Activated CD4-positive, alpha-beta T cell treated with anti-CD3 and anti-CD28 coated beads for 24 hours (primary cell): ENCODE measurements around the gene CWH43.
"Not testable (repeated sequence)": the region's sequence is repeated elsewhere in the genome, so short reads cannot be mapped to it uniquely, and the experiment has no call there.

Experiments
- DNase-seq, 2 donors: peaks; one replicate each; pipeline ENCODE4 v3.0.0-alpha.2; 2020; ENCODE audit warnings: low read depth in 2 of 2

Gene CWH43

DNA sequence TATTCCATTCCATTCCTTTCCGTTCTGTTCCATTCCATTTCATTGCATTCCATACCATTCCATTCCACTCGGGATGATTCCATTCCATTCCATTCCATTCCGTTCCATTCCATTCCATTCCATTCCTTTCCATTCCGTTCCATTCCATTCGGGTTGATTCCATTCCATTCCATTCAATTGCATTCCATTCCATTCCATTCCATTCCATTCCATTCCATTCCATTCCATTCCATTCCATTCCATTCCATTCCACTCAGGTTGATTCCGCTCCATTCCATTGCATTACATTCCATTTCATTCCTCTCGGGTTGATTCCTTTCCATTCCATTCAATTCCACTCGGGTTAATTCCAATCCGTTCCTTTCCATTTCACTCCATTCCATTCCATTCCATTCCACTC is 111.0 kb downstream of the CWH43 start:
- not testable (repeated sequence) for DNase-seq

- not testable (repeated sequence) for DNase-seq
Measured at GRCh38 chr4:49097505-49097904, 111.4 kb downstream of the CWH43 start.

- not testable (repeated sequence) for DNase-seq
Measured at GRCh38 chr4:49098034-49098759, 112.1 kb downstream of the CWH43 start.

DNA sequence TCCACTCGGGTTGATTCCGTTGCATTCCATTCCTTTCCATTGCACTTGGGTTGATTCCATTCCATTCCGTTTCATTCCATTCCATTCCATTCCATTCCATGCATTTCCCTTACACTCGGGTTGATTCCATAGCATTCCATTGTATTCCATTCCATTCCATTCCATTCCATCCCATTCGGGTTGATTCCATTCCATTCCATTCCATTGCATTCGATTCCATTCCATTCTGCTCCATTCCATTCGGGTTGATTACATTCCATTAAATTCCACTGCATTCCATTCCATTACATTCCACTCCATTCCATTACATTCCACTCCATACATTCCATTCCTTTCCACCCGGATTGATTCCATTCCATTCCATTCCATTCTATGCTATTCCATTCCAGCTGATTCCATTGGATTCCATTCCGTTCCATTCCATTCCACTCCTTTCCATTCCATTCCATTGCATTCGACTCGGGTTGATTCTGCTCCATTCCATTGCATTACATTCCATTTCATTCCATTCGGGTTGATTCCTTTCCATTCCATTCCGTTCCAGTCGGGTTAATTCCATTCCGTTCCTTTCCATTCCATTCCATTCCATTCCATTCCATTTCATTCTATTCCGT is 113.9 kb downstream of the CWH43 start:
- not testable (repeated sequence) for DNase-seq

GRCh38 chr4:49102344-49102898 is 116.3 kb downstream of the CWH43 start:
- DNase-seq: not testable (repeated sequence)

DNA sequence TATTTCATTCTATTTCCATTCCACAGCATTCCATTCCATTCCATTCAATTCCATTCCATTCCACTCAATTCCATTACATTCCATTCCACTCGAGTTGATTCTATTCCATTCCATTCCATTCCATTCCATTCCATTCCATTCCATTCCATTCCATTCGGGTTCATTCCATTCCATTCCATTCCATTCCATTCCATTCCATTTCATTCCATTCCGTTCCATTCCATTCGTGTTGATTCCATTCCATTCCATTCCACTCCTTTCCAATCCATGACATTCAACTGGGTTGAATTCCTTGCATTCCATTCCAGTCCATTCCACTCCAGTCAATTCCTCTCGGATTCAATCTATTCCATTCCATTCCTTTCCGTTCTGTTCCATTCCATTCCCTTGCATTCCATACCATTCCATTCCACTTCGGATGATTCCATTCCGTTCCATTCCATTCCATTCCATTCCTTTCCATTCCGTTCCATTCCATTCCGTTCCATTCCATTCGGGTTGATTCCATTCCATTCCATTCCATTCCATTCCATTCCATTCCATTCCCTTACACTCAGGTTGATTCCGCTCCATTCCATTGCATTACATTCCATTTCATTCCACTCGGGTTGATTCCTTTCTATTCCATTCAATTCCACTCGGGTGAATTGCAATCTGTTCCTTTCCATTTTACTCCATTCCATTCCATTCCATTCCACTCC is 117.5 kb downstream of the CWH43 start:
- not testable (repeated sequence) for DNase-seq

- not testable (repeated sequence) for DNase-seq
Measured at GRCh38 chr4:49104231-49104930, 118.3 kb downstream of the CWH43 start.

DNA sequence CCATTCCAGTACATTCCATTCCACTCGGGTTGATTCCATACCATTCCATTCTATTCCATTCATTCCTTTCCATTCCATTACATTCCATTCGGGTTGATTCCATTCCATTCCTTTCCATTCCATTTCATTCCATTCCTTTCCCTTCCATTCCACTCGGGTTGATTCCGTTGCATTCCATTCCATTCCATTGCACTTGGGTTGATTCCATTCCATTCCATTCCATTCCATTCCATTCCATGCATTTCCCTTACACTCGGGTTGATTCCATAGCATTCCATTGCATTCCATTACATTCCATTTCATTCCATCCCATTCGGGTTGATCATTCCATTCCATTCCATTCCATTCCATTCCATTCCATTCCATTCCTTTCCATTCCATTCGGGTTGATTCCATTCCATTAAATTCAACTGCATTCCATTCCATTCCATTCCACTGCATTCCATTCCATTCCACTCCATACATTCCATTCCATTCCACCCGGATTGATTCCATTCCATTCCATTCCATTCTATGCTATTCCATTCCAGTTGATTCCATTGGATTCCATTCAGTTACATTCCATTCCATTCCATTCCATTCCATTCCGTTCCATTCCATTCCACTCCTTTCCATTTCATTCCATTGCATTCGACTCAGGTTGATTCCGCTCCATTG is 119.3 kb downstream of the CWH43 start:
- not testable (repeated sequence) for DNase-seq

DNA sequence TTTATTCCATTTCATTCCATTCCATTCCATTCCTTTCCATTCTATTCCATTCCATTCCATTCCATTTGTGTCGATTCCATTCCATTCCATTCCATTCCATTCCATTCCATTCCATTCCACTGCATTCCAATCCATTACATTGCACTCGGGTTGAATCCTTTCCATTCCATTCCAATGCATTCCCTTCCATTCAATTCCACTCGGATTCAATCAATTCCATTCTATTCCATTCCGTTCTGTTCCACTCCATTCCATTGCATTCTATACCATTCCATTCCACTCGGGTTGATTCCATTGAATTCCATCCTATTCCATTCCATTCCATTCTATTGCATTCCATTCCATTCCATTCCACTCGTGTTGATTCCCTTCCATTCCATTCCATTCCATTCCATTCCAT is 121.2 kb downstream of the CWH43 start:
- DNase-seq: not testable (repeated sequence)

- not testable (repeated sequence) for DNase-seq
Measured at GRCh38 chr4:49108183-49108978, 122.3 kb downstream of the CWH43 start.

GRCh38 chr4:49109567-49110166 is 123.6 kb downstream of the CWH43 start:
- not testable (repeated sequence) for DNase-seq

DNA sequence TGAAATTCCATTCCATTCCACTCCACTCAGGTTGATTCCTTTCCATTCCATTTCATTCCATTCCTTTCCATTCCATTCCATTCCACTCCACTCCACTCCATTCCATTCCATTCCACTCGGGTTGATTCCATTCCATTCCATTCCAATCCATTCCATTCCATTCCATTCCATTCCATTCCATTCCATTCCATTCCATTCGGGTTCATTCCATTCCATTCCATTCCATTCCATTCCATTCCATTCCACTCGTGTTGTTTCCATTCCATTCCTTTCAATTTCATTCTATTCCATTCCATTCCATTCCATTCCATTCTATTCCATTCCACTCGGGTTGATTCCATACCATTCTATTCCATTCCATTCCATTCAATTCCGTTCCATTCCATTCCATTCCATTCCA is 124.5 kb downstream of the CWH43 start:
- DNase-seq: not testable (repeated sequence)
